Measurements from ENCODE around the gene RPL7A.
"Not testable (repeated sequence)": the region's sequence is repeated elsewhere in the genome, so short reads cannot be mapped to it uniquely, and the experiment has no call there.

Gene RPL7A

GRCh38 chr9:133368249-133368881 is 20.3 kb downstream of the RPL7A start:
- DNase-seq (ENCODE audit: low read depth, low spot score) = no peak

DNA sequence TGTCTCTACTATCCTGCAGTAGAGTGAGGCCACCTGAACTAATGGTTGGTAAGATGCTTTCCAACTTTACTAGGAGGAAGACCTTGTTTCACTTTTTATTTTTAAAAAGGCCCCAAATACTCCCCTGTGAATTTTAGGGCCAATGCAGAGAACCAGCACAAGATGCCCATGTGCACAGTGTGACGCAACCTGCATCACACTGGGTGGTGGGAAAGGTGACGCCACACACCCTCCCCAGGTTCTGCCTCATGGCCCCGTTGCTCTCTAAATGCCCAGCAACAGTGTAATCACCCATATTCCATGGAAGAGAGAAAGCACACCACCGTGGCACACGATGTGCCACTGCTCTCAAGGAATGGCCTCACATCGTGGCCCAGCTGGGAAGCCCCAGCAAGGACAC is 21.4 kb downstream of the RPL7A start:
- no peak for DNase-seq (ENCODE audit: low read depth, low spot score)

- no peak for DNase-seq (ENCODE audit: low read depth, low spot score)
These were observed 21.9 kb downstream of the RPL7A start for GRCh38 chr9:133369933-133370332.

GRCh38 chr9:133370685-133371084 is 22.7 kb downstream of the RPL7A start:
- no peak for DNase-seq (ENCODE audit: low read depth, low spot score)

DNA sequence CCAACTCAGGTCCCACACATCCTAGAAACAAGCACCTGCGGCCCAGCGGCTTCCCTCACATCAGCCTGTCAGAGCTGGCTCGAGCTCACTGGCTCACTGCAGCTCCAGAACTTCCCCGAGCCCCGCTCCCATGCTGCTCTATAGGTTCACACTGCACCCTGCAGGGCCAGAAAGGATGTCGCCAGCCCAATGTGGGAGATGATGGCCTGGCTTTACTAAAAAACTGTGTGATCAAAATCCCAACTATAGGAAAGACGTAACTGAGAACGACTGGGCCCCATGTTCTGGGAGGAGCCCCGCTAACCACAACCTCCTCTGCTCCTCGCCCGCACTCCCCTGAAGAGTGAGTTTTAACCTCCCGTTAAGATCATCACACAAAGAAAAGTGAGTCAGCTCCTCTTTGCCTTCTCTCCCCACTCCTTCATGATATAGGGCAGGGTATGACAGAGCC is 23.3 kb downstream of the RPL7A start:
- DNase-seq (ENCODE audit: low read depth, low spot score) = peak; percentile 62

DNA sequence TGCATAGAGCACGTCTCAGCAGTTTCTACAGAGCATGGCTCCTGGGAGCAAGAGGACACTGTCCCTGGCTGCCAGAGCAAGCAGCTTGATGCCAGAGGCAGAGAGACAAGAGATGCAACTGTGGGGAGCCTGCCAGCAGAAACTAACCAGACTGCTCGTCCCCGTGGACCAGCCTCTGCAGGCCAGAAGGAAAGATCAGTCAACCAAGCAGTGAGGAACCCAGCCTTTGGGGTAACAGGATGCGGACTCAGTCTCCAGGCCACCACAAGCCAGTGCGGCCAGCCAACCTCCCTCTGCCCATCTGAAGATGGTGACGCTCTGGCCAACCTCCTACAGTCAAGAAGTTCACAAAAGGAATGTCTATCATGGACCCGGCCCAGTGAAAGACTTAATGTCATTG is 24.1 kb downstream of the RPL7A start:
- DNase-seq (ENCODE audit: low read depth, low spot score) = no peak

DNA sequence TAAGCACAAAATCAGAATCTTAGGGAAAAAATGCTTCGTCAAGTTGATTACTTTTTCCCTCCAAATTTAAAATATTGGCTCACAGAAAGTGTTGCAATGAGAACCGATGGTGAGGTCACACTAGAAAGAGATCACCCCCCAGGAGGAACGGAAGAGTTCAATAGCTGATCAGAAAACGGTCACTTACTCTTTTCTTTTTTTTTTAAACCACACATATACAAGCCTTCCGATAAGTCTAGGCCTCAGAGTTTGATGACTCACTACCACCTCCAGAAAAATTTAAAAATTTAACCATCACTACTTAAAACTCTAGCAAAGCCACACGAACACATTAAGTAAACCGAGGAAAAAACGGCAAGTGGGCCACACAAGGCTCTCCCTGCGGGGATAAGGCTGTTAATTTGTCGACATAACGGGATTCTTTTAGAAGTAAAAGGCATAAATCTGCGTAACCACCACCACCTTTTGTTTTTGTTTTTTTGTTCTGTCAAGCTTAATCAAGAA is 26.6 kb downstream of the RPL7A start:
- DNase-seq (ENCODE audit: low read depth, low spot score) = peak; percentile 51

DNA sequence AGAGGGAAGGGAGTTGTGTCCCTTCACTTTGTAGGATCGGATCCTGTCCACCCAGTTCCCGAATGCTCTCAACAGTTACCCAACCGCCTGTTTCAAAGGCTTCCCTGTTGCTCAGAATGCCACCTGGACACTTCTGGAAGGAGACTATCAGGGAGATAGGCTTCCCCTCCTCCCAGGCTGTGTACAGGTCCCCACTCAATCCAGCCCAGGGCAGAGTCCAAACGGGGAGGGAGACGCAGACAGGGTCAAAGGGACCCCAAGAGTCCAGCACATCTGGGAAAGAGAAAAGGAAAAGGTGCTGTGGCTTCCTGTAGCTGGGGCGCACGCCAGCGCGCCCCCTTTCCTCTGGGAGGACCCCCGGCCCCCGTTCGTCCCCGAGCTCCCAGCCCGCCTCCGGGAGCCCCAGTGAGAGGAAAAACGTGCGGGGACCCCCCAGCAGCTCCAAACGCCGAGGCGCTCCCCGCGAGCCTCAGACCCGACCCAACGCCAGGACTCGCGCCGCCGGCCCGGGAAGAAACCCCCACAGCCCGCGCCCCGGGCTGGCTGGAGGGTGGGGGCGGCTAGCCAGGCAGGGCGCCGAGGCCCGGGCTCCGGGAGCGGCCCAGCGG is 27.2 kb downstream of the RPL7A start:
- DNase-seq (ENCODE audit: low read depth, low spot score) = peak; percentile 58

- DNase-seq (ENCODE audit: low read depth, low spot score) = peak; percentile 99
These were observed 28.0 kb downstream of the RPL7A start, which contains the start of the genes STKLD1 and SURF4 for GRCh38 chr9:133375724-133376654. Gene STKLD1 (plus strand): TSS chr9:133376366. CDS start chr9:133376474, 108 bp downstream. Gene SURF4 (minus strand): TSS chr9:133376060. CDS start chr9:133375969, 91 bp downstream.

DNA sequence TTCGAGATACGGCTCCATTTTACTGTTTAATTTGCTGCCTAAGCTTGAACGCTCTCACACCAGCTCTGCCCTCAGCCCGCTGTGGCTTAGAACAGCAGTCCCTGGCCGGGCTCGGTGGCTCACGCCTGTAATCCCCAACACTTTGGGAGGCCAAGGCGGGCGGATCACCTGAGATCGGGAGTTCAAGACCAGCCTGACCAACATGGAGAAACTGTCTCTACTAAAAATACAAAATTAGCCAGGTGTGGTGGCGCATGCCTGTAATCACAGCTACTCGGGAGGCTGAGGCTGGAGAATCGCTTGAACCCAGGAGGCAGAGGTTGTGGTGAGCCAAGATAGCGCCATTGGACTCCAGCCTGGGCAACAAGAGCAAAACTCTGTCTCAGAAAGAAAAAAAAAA is 29.3 kb downstream of the RPL7A start:
- not testable (repeated sequence) for DNase-seq (ENCODE audit: low read depth, low spot score)

DNA sequence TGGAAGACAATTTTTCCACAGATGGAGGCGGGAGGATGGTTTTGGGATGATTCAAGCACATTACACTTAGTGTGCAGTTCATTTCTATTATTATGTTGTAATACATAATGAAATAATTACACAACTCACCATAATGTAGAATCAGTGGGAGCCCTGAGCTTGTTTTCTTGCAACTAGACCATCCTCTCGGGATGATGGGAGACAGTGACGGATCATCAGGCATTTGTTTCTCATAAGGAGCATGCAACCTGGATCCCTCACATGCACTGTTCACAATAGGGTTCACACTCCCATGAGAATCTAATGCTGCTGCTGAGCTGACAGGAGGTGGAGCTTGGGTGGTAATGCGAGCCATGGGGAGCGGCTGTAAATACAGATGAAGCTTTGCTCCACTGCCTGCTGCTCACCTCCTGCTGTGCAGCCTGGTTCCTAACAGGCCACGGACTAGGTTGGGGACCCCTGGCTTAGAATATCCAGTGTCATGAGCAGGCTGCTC is 29.8 kb downstream of the RPL7A start:
- no peak for DNase-seq (ENCODE audit: low read depth, low spot score)

- DNase-seq (ENCODE audit: low read depth, low spot score) = no peak
These were observed 30.5 kb downstream of the RPL7A start for GRCh38 chr9:133378408-133378962.

DNA sequence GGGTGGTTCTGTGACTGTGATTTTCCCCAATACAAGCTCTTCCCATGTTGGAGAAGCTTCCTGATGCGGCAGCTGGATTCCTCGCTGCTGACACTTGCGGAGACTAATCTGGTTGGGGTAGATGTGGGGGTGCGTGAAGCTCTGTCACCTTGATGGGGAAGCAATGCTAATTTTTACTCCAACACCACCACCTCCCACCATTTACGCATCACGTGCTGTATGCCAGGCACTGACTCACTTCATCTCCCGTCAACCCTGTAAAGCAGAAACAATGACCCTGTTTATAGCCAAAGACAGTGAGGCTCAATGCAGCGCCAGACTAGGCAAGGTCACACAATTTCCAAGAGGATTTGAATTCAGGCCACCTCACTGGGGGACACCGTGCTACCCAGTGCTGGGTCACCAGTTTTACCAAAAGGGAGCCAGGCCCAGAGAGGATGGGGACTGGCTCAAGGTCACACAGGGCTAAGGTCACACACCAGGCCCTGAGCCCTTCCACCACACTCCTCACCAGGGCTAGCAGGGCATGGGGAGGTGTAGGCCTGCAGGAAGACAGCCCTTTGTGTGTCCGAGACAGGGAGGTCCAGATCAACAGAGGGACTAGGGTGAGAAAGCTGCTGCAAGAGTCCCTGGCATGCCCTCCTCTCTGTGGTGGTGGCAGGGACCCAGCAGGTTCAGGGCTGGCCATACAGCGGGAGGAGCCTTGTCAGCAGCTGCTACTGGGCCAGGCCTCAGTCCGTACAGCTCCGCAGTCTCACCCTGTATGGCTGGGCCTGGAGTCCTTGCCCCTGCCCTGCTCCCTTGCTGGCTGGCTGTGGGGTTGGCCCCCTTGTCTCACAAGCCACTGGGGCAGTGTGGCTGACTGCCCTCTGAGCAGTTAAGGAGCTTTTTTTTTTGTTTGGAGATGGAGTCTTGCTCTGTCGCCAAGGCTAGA is 31.4 kb downstream of the RPL7A start:
- no peak for DNase-seq (ENCODE audit: low read depth, low spot score)

DNA sequence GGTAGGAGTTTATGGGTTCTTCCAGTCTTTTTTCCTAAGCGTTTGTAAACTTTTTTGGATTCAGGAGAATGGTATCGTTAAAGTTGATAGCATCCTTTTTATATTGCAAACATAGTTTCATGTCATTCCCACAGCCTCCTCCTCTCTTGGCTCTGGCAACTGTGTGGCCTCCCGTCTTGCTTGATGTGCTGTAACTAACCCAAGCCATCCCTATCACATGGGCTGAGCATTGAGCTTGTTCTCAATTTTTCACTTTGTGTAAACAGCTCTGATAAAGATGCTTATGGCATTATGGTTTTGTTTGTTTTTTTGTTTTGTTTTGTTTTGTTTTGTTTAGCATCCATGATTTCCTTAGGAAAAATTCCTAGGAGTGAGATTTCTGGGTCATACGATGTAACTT is 32.7 kb downstream of the RPL7A start:
- DNase-seq (ENCODE audit: low read depth, low spot score) = no peak

GRCh38 chr9:133382507-133383141 is 34.6 kb downstream of the RPL7A start:
- no peak for DNase-seq (ENCODE audit: low read depth, low spot score)

DNA sequence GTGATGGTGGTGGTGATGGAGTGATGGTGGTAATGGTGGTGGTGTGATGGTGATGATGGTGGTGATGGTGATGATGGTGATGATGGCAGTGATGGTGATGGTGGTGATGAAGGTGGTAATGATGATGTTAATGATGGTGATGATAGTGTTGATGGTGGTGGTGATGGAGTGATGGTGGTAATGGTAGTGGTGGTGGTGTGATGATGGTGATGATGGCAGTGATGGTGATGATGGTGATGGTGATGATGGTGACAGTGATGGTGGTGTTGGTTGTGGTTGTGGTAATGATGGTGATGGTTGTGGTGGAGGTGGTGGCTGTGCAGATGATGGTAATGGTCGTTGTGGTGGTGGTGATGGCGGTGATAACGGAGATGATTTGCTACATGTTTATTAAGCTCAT is 35.4 kb downstream of the RPL7A start:
- no peak for DNase-seq (ENCODE audit: low read depth, low spot score)

GRCh38 chr9:133384736-133385321 is 36.8 kb downstream of the RPL7A start:
- DNase-seq (ENCODE audit: low read depth, low spot score) = no peak

- no peak for DNase-seq (ENCODE audit: low read depth, low spot score)
These were observed 37.4 kb downstream of the RPL7A start for GRCh38 chr9:133385452-133385851.

DNA sequence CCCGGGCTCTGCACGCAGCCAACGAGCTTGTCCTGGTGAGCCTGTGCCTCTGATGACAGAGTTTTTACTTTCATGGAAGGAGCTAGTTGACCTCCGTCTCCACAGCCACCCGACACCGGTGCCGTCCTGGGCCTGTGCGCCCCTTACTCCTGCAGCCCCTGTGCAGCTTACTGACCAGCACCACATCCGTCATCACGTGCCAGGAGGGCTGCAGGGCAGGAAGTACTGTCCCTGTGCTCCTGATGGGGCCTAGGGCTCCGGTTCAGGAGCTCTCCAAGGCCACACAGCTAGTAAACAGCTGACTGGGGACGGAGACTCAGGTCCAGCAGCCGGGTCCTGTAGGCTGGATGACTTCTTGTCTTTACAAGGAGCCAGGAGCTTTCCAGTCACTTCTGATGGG is 38.3 kb downstream of the RPL7A start:
- DNase-seq (ENCODE audit: low read depth, low spot score) = no peak

DNA sequence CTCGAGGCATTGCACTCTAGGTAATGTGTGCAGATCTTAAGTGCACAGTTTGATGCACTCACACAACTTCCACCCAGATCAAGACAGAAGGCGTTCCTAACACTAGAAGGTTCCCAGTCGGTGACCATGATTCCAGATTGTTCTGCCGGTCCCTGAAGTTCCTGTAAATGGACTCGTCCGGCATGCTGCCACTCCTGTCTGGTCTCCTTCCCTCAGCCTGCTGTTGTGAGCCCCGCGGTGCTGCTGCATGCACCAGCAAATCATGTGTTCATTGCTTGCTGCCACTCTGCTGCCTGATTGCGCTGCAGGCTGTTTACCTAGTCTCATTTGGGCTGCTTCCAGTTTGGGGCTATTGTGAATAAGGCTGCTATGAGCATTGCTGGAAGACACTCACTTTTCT is 39.7 kb downstream of the RPL7A start:
- DNase-seq (ENCODE audit: low read depth, low spot score) = no peak
